ENCODE measurements around the gene EPHX1. TPM values are rescaled to one million over a fixed set of nuclear protein-coding genes. Genes with fewer than 3 reads are reported as not detected.

Gene EPHX1
- total and polyA plus RNA-seq, 2 of the 8 experiments (the other 6 are each of a cell fraction or from before 2014, with no cell fraction given) = 45.3 to 79.1 TPM

DNA sequence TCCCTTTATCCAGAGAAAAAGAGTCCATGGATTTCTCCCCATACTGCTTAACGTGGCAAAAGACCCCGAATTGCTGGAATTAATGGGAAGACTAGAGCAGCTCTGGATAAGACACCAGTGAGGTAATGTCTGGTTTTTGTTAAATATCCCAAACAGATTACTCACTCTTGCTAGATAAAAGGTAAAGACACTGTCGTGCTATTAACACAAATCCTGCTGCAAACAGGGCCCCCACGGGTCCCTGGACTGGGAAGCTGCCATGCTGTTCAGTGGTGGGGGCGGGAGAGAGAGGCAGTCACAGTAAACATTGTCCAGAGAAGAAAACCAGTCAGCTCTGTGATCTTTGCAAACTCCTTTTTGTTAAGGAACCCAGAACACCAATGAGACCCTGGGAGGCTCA, 47.5 kb upstream of the EPHX1 start (continued):
- no peak for TF ChIP-seq CHD2 (IDR thresholded peaks at IDR 0.05; ENCODE audit: low read length)
- TF ChIP-seq JUN (IDR thresholded peaks at IDR 0.05; ENCODE audit: low read depth, low read length) = no peak
- TF ChIP-seq, protein P1, sequence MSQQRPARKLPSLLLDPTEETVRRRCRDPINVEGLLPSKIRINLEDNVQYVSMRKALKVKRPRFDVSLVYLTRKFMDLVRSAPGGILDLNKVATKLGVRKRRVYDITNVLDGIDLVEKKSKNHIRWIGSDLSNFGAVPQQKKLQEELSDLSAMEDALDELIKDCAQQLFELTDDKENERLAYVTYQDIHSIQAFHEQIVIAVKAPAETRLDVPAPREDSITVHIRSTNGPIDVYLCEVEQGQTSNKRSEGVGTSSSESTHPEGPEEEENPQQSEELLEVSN (IDR thresholded peaks at IDR 0.05) = no peak
